SU-DHL-6 (cell line): ENCODE data around the gene AGPAT3.

Experiments used
- H2AFZ ChIP-seq: fragments of 200-600 bp; sonication (generic); 2 replicates; pipeline ENCODE4 v1.6.1; 2014; ENCODE audit warnings: low read depth, mild to moderate bottlenecking, moderate library complexity, mixed read lengths, antibody characterized with exemption, low read length; ENCODE audit not compliant: severe bottlenecking
- H3F3A ChIP-seq: fragments of 200-600 bp; shearing (Covaris generic); 2 replicates; pipeline ENCODE4 v1.6.0; 2016; ENCODE audit warnings: antibody characterized with exemption, mild to moderate bottlenecking; ENCODE audit not compliant: insufficient read depth
- H3K27ac ChIP-seq: fragments of 200-600 bp; sonication (generic); 2 replicates; pipeline ENCODE4 v1.5.1; 2016; ENCODE audit warnings: low read depth, mild to moderate bottlenecking, low read length, moderate library complexity, mixed read lengths
- H3K27me3 ChIP-seq: fragments of 200-600 bp; sonication (generic), shearing (Covaris generic); 2 replicates; pipeline ENCODE4 v1.6.0; 2014; ENCODE audit warnings: mild to moderate bottlenecking, low read length
- H3K36me3 ChIP-seq: fragments of 200-600 bp; sonication (generic); 2 replicates; pipeline ENCODE4 v1.6.1; 2014; ENCODE audit warnings: mild to moderate bottlenecking, low read length, mixed read lengths
- H3K4me2 ChIP-seq: fragments of 300-600, 200-600 bp; shearing (Covaris generic), sonication (generic); 2 replicates; pipeline ENCODE4 v1.6.0; 2014; ENCODE audit warnings: low read length, low read depth, mild to moderate bottlenecking; ENCODE audit not compliant: poor library complexity, severe bottlenecking
- H3K4me3 ChIP-seq: fragments of 200-600 bp; sonication (generic); 2 replicates; pipeline ENCODE4 v1.5.1; 2014; ENCODE audit warnings: antibody characterized with exemption, low read length, mild to moderate bottlenecking, mixed read lengths; ENCODE audit not compliant: insufficient read depth, poor library complexity, severe bottlenecking
- H3K79me2 ChIP-seq: fragments of 200-600 bp; sonication (generic); 2 replicates; pipeline ENCODE4 v1.6.1; 2014; ENCODE audit warnings: mild to moderate bottlenecking, low read length, moderate library complexity; ENCODE audit not compliant: insufficient read depth
- H3K9ac ChIP-seq: fragments of 200-600 bp; sonication (generic); 2 replicates; pipeline ENCODE4 v1.7.0; 2014; ENCODE audit warnings: mild to moderate bottlenecking, low read length
- H3K9me2 ChIP-seq: fragments of 200-600 bp; sonication (generic); replicated peaks from 2 replicates; pipeline ENCODE4 v1.6.1; 2014; ENCODE audit warnings: low read length; ENCODE audit not compliant: insufficient read depth
- H3K9me3 ChIP-seq: fragments of 200-600 bp; sonication (generic); 2 replicates; pipeline ENCODE4 v1.6.1; 2014; ENCODE audit warnings: low read length, mixed read lengths; ENCODE audit not compliant: insufficient read depth
- H4K20me1 ChIP-seq: fragments of 200-600 bp; sonication (generic); 2 replicates; pipeline ENCODE4 v1.6.1; 2014; ENCODE audit warnings: low read depth, mild to moderate bottlenecking, antibody characterized with exemption, low read length, moderate library complexity, mixed read lengths
- CTCF ChIP-seq: fragments of 200-600 bp; sonication (generic); IDR thresholded peaks from one replicate; pipeline ENCODE4 v1.5.1; 2017; ENCODE audit warnings: antibody characterized with exemption, mild to moderate bottlenecking, low read length, moderate library complexity; ENCODE audit not compliant: insufficient read depth, poor library complexity, severe bottlenecking
- EZH2phosphoT487 ChIP-seq: fragments of 200-600 bp; sonication (generic), shearing (Covaris generic); conservative IDR thresholded peaks from 2 replicates; pipeline ENCODE4 v1.6.1; 2018; ENCODE audit warnings: mild to moderate bottlenecking, antibody characterized with exemption, low read length, moderate library complexity, mixed read lengths

Gene AGPAT3

DNA sequence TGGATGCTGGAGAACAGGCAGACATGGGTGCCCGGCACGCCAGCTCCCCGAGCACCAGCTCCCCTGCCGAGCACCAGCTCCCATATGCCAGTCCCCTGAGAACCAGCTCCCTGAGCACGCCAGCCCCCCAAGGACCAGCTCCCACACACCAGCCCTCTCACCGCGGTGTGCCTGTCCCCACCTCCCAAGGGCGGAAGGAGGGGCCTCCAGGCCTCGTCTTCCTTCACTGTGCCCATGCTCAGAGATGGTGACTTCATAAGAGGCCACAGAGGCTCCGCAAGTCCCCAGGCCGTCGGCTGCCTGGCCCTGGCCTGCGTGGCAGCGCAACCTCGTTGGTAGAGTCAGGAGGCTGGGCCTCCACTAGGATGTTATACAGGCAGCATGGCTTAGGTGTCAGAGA, 69.1 kb downstream of the AGPAT3 start:
- no peak overlapping the region for H2AFZ ChIP-seq
- no peaks in the 10 kb centered on the region for H3K9me2 ChIP-seq
- no peaks in the 10 kb centered on the region for H3K27me3 ChIP-seq
- no peaks in the 10 kb centered on the region for H3K79me2 ChIP-seq
- H3F3A ChIP-seq: no peaks in the 10 kb centered on the region
- no peaks in the 10 kb centered on the region for H4K20me1 ChIP-seq
- H3K9me3 ChIP-seq: no peaks in the 10 kb centered on the region
- TF ChIP-seq CTCF (no peak), EZH2phosphoT487 (no peak)
- no peak overlapping the region for H3K4me2 ChIP-seq
- no peak overlapping the region for H3K9ac ChIP-seq
- no peak overlapping the region for H3K27ac ChIP-seq
- no peak overlapping the region for H3K4me3 ChIP-seq
- H3K36me3 ChIP-seq: no peaks in the 10 kb centered on the region

- Histone ChIP-seq H3K9ac (no peak overlapping the region), H3K9me3 (no peaks in the 10 kb centered on the region), H4K20me1 (no peaks in the 10 kb centered on the region), H2AFZ (no peak overlapping the region), H3K27ac (no peak overlapping the region), H3K27me3 (no peaks in the 10 kb centered on the region), H3K9me2 (no peaks in the 10 kb centered on the region), H3K79me2 (no peaks in the 10 kb centered on the region), H3K36me3 (no peaks in the 10 kb centered on the region), H3F3A (no peaks in the 10 kb centered on the region), H3K4me3 (no peak overlapping the region), H3K4me2 (no peak overlapping the region)
- TF ChIP-seq EZH2phosphoT487: no peak
- no peak for TF ChIP-seq CTCF
Measured at GRCh38 chr21:43934716-43935705, 70.0 kb downstream of the AGPAT3 start.

DNA sequence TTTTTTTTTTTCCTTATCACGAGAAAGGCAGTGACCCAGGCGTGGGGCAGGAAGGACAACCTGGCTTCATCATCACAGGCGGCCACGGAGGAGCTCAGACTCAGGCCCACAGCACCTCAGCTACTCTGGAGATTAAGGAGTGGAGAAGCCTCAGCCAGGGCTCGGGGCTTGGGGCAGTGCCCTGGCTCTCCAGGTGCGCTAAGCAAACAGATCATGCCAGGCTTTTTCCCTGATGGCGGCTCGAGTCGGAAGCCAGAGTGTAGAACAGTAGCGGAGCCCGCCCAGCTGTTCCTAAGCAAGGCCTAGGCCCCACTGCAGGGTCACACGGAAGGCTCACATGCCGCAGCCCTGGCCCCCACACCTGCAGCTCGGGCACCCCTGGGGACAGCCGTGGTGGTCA, 70.7 kb downstream of the AGPAT3 start:
- Histone ChIP-seq H3K27me3 (no peaks in the 10 kb centered on the region), H4K20me1 (no peaks in the 10 kb centered on the region), H2AFZ (no peak overlapping the region), H3K27ac (no peak overlapping the region), H3F3A (no peaks in the 10 kb centered on the region), H3K79me2 (no peaks in the 10 kb centered on the region), H3K9me2 (no peaks in the 10 kb centered on the region), H3K9me3 (no peaks in the 10 kb centered on the region), H3K4me2 (no peak overlapping the region), H3K36me3 (no peaks in the 10 kb centered on the region), H3K4me3 (no peak overlapping the region), H3K9ac (no peak overlapping the region)
- no peak for TF ChIP-seq EZH2phosphoT487
- no peak for TF ChIP-seq CTCF
